ENCODE results near the gene ITGB1BP1.

The ITGB1BP1 gene

DNA sequence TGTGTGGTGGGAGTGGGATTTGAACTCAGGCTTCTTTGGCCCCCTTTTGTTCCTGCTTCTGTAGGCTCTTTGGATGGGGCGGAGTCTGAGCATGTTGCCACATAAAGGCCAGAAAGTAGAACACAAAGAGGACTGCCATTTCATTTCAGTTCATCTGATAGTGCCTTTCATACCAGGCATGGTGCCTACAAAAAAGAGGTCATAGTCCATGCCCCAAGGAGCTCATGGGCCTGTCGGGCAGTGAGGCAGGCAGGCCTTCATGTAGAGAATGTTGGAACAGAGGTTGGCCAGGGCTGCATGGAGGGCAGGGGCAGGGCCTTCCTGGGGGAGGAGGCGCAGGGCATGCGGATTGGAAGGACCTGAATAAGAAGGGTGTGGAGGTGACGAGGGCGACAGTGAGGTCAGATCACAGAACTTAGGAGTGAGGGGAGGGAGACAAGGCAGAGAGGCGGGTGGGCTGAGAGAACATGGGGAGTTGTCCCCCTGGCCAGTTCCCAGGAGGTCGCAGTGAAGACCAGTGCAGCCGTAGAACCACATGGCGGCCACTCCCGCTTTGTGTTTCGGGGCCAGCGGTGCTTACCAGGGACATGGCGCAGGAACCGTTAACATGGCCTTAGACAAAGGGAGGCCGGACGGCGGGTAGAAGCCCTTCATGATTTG lies 49.1 kb downstream of the ITGB1BP1 start:
- TF ChIP-seq, protein P1, sequence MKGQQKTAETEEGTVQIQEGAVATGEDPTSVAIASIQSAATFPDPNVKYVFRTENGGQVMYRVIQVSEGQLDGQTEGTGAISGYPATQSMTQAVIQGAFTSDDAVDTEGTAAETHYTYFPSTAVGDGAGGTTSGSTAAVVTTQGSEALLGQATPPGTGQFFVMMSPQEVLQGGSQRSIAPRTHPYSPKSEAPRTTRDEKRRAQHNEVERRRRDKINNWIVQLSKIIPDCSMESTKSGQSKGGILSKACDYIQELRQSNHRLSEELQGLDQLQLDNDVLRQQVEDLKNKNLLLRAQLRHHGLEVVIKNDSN (IDR thresholded peaks at IDR 0.05): no peak
- no peak for TF ChIP-seq TCF12 (IDR thresholded peaks at IDR 0.05; ENCODE audit: low read depth)
- no peak for TF ChIP-seq TEAD4 (IDR thresholded peaks at IDR 0.05)
- no peak for TF ChIP-seq NFIC (IDR thresholded peaks at IDR 0.05)
- no peak for TF ChIP-seq CREB1 (IDR thresholded peaks at IDR 0.05; ENCODE audit: low read depth)
- TF ChIP-seq YY1 (IDR thresholded peaks at IDR 0.05; ENCODE audit: low read depth): no peak
- no peak for TF ChIP-seq EP300 (IDR thresholded peaks at IDR 0.05; ENCODE audit: borderline replicate concordance)
- no peak for TF ChIP-seq FOXM1 (IDR thresholded peaks at IDR 0.05; ENCODE audit: borderline replicate concordance, low read depth)
- no peak for TF ChIP-seq CEBPB (IDR thresholded peaks at IDR 0.05)
- no peak for TF ChIP-seq RAD21 (IDR thresholded peaks at IDR 0.05; ENCODE audit: low read depth)
- no peak for TF ChIP-seq EGR1 (IDR thresholded peaks at IDR 0.05)
- no peak for TF ChIP-seq ZBTB7A (IDR thresholded peaks at IDR 0.05; ENCODE audit: low read depth)
- TF ChIP-seq TAF1 (IDR thresholded peaks at IDR 0.05; ENCODE audit: low read depth): no peak
- TF ChIP-seq, protein P2, sequence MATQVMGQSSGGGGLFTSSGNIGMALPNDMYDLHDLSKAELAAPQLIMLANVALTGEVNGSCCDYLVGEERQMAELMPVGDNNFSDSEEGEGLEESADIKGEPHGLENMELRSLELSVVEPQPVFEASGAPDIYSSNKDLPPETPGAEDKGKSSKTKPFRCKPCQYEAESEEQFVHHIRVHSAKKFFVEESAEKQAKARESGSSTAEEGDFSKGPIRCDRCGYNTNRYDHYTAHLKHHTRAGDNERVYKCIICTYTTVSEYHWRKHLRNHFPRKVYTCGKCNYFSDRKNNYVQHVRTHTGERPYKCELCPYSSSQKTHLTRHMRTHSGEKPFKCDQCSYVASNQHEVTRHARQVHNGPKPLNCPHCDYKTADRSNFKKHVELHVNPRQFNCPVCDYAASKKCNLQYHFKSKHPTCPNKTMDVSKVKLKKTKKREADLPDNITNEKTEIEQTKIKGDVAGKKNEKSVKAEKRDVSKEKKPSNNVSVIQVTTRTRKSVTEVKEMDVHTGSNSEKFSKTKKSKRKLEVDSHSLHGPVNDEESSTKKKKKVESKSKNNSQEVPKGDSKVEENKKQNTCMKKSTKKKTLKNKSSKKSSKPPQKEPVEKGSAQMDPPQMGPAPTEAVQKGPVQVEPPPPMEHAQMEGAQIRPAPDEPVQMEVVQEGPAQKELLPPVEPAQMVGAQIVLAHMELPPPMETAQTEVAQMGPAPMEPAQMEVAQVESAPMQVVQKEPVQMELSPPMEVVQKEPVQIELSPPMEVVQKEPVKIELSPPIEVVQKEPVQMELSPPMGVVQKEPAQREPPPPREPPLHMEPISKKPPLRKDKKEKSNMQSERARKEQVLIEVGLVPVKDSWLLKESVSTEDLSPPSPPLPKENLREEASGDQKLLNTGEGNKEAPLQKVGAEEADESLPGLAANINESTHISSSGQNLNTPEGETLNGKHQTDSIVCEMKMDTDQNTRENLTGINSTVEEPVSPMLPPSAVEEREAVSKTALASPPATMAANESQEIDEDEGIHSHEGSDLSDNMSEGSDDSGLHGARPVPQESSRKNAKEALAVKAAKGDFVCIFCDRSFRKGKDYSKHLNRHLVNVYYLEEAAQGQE (IDR thresholded peaks at IDR 0.05; ENCODE audit: low read depth): no peak
- TF ChIP-seq, protein P3, sequence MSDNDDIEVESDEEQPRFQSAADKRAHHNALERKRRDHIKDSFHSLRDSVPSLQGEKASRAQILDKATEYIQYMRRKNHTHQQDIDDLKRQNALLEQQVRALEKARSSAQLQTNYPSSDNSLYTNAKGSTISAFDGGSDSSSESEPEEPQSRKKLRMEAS (IDR thresholded peaks at IDR 0.05): no peak

DNA sequence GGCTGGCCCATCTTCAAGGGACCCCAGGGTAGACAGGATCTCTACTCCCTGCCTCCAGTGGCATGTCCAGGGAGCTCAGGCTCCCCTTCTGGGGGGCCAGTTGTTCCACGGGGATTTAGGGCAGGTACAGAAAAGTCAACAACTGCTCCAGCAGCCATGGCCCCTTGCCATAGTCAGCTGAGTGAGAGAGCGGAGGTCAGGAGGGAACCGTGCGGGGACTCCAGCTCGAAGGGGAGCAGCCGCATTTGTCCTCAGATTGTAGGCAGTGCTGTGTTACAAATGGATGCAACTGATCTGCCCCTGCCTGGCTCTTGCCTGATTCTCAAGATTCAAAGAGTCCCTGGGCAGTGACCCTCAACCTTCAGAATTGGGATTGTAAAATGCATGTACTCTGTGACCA lies 49.9 kb downstream of the ITGB1BP1 start:
- TF ChIP-seq NFIC (IDR thresholded peaks at IDR 0.05) (0 out of 2 replicates have a peak, but pooled peaks have one; percentile 0), CEBPB (IDR thresholded peaks at IDR 0.05) (no peak)

DNA sequence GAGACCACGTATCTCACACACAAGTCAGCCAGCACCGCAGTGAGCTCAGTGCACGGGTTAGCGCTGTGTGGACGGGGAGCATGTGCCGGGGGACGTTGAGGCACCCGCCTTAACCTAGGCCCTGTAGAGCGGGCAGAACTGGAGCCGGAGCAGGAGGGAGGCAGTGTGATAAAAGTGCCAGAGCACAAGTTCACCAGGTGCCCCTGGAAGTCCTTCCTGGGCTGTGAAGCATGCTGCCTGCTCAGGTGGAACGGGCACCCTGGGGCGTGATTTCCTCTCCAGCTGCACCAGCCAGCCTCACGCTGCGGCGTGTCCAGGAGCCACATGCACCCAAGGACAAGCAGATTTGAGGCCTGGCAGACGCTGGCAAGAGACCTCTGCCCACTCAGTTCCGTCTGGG lies 50.3 kb downstream of the ITGB1BP1 start:
- TF ChIP-seq CEBPB (IDR thresholded peaks at IDR 0.05) (peak; percentile 22; the same call in 1 of the 2 replicates), YY1 (IDR thresholded peaks at IDR 0.05; ENCODE audit: low read depth) (no peak), FOXM1 (IDR thresholded peaks at IDR 0.05; ENCODE audit: borderline replicate concordance, low read depth) (0 out of 2 replicates have a peak, but pooled peaks have one; percentile 47), TAF1 (IDR thresholded peaks at IDR 0.05; ENCODE audit: low read depth) (no peak; the same call in 1 of the 2 replicates), NFIC (IDR thresholded peaks at IDR 0.05) (peak; percentile 85), TCF12 (IDR thresholded peaks at IDR 0.05; ENCODE audit: low read depth) (peak; percentile 98), EP300 (IDR thresholded peaks at IDR 0.05; ENCODE audit: borderline replicate concordance) (peak; percentile 87), EGR1 (IDR thresholded peaks at IDR 0.05) (no peak), ZBTB7A (IDR thresholded peaks at IDR 0.05; ENCODE audit: low read depth) (no peak), CREB1 (IDR thresholded peaks at IDR 0.05; ENCODE audit: low read depth) (no peak), RAD21 (IDR thresholded peaks at IDR 0.05; ENCODE audit: low read depth) (peak; percentile 45), TEAD4 (IDR thresholded peaks at IDR 0.05) (peak; percentile 83)
- TF ChIP-seq, protein P1 (IDR thresholded peaks at IDR 0.05): 0 out of 2 replicates have a peak, but pooled peaks have one; percentile 44
- TF ChIP-seq, protein P3 (IDR thresholded peaks at IDR 0.05): peak; percentile 100
- TF ChIP-seq, protein P2 (IDR thresholded peaks at IDR 0.05; ENCODE audit: low read depth): no peak

DNA sequence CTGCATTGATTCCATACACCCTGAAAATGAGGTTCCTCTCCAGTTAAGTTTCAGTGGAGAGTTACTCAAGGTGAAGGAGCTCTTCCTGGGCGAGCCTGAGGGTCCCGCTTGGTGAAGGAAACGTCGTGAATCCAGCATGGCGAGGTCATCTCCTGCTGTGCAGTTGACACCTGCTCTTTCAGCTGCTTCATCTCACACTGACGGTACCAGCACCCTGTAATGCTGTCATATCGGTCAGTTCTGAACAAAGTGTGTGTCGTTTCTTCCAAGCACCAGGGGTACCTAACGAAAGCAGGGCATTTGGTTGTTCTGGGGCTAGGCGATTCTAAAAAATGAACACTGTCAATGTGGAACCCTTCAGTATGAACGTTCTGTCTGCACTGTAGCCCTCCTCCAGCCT lies 52.6 kb downstream of the ITGB1BP1 start:
- TF ChIP-seq, protein P3 (IDR thresholded peaks at IDR 0.05): no peak
- TF ChIP-seq, protein P2 (IDR thresholded peaks at IDR 0.05; ENCODE audit: low read depth): no peak
- TF ChIP-seq CEBPB (IDR thresholded peaks at IDR 0.05): no peak
- TF ChIP-seq TEAD4 (IDR thresholded peaks at IDR 0.05): no peak
- no peak for TF ChIP-seq EGR1 (IDR thresholded peaks at IDR 0.05)
- no peak for TF ChIP-seq NFIC (IDR thresholded peaks at IDR 0.05)
- TF ChIP-seq FOXM1 (IDR thresholded peaks at IDR 0.05; ENCODE audit: borderline replicate concordance, low read depth): no peak
- no peak for TF ChIP-seq TCF12 (IDR thresholded peaks at IDR 0.05; ENCODE audit: low read depth)
- TF ChIP-seq, protein P1 (IDR thresholded peaks at IDR 0.05): no peak
- TF ChIP-seq EP300 (IDR thresholded peaks at IDR 0.05; ENCODE audit: borderline replicate concordance): no peak
- TF ChIP-seq ZBTB7A (IDR thresholded peaks at IDR 0.05; ENCODE audit: low read depth): no peak
- no peak for TF ChIP-seq YY1 (IDR thresholded peaks at IDR 0.05; ENCODE audit: low read depth)
- TF ChIP-seq RAD21 (IDR thresholded peaks at IDR 0.05; ENCODE audit: low read depth): no peak
- TF ChIP-seq CREB1 (IDR thresholded peaks at IDR 0.05; ENCODE audit: low read depth): no peak
- no peak for TF ChIP-seq TAF1 (IDR thresholded peaks at IDR 0.05; ENCODE audit: low read depth)
